GM10266 (cell line): ENCODE measurements around the gene MICAL1.

Experiments used
- DNase-seq: peaks from one replicate; pipeline ENCODE4 v3.0.0; 2012; ENCODE audit errors: extremely low spot score
- CTCF ChIP-seq: IDR thresholded peaks from 2 replicates; pipeline ENCODE4 v1.5.1; 2012; ENCODE audit warnings: mild to moderate bottlenecking, low read depth; ENCODE audit not compliant: control insufficient read depth, insufficient read depth; ENCODE audit errors: missing control alignments

Gene MICAL1

GRCh38 chr6:109440331-109441068 lies 15.1 kb downstream of the MICAL1 start, which contains the start of the genes PPIL6 and SMPD2:
PPIL6 (minus strand) TSS chr6:109440628; CDS start chr6:109440590, 38 bp downstream.
SMPD2 (plus strand) TSS chr6:109440724; CDS start chr6:109441122, 398 bp downstream.
- peak; percentile 35 for TF ChIP-seq CTCF
- DNase-seq: peak; percentile 96

- no peak for DNase-seq
- TF ChIP-seq CTCF: no peak
Observed at GRCh38 chr6:109436041-109436440, 19.5 kb downstream of the MICAL1 start.

- no peak for TF ChIP-seq CTCF
Observed at GRCh38 chr6:109434456-109434855, 21.1 kb downstream of the MICAL1 start.

GRCh38 chr6:109429496-109429895 lies 26.1 kb downstream of the MICAL1 start:
- TF ChIP-seq CTCF: no peak
- no peak for DNase-seq

More at GRCh38 chr6:109434456-109434855, 21.1 kb downstream of the MICAL1 start:
- no peak for DNase-seq

GRCh38 chr6:109428889-109429477 lies 26.6 kb downstream of the MICAL1 start:
- no peak for DNase-seq
- no peak for TF ChIP-seq CTCF

- DNase-seq: no peak
Observed at GRCh38 chr6:109424946-109425345, 30.6 kb downstream of the MICAL1 start.

More at GRCh38 chr6:109424946-109425345, 30.6 kb downstream of the MICAL1 start:
- no peak for TF ChIP-seq CTCF
